Keratinocyte (primary cell): ENCODE data around the gene MACF1. TPM values are rescaled to one million over a fixed set of nuclear protein-coding genes. Genes with fewer than 3 reads are reported as not detected.

ENCODE experiments used
- DNase-seq: peaks from one replicate; pipeline ENCODE4 v3.0.0-alpha.2; 2011; ENCODE audit warnings: low read depth, missing footprints, low spot score
- FAIRE-seq: peaks from 2 replicates; lab custom pipeline; 2011; peaks lifted over from hg19 to GRCh38; lab: Jason Lieb, UNC
- H2AFZ ChIP-seq: 2 replicates; pipeline ENCODE4 v1.6.0; 2012; ENCODE audit warnings: low read length, control low read depth, inconsistent platforms; ENCODE audit not compliant: control insufficient read depth
- H3K27ac ChIP-seq: 2 replicates; pipeline ENCODE4 v1.5.1; 2011; ENCODE audit warnings: low read length; ENCODE audit not compliant: control insufficient read depth, insufficient read depth
- H3K27me3 ChIP-seq: 3 replicates; pipeline ENCODE4 v1.6.0; 2011; ENCODE audit warnings: low read length; ENCODE audit not compliant: control insufficient read depth, insufficient read depth; ENCODE audit errors: extremely low read depth
- H3K36me3 ChIP-seq, 2 experiments: 2 replicates in 1 of 2; 3 replicates in 1 of 2; pipeline ENCODE4 v1.5.1; 2011; ENCODE audit warnings: low read length in 2 of 2, mild to moderate bottlenecking in 1 of 2; ENCODE audit not compliant: control insufficient read depth in 2 of 2, insufficient read depth in 2 of 2; ENCODE audit errors: extremely low read depth in 1 of 2
- H3K4me1 ChIP-seq: 3 replicates; pipeline ENCODE4 v1.5.1; 2011; ENCODE audit warnings: low read length; ENCODE audit not compliant: control insufficient read depth, insufficient read depth; ENCODE audit errors: extremely low read depth
- H3K4me2 ChIP-seq: 3 replicates; pipeline ENCODE4 v1.6.0; 2011; ENCODE audit warnings: low read depth, low read length; ENCODE audit not compliant: control insufficient read depth, insufficient read depth; ENCODE audit errors: extremely low read depth
- H3K4me3 ChIP-seq, 3 experiments: fragments of 200-600 bp in 1 of 3; sonication (generic) in 1 of 3; 2 replicates in 2 of 3; 3 replicates in 1 of 3; pipeline ENCODE4 v1.5.1; 2011 to 2016; ENCODE audit warnings: low read length in 3 of 3, mild to moderate bottlenecking in 3 of 3, control low read depth in 2 of 3, inconsistent platforms in 1 of 3, low read depth in 1 of 3, mixed read lengths in 1 of 3, mixed run types in 1 of 3, moderate library complexity in 1 of 3; ENCODE audit not compliant: control insufficient read depth in 2 of 3, insufficient read depth in 2 of 3; ENCODE audit errors: extremely low read depth in 1 of 3
- H3K79me2 ChIP-seq: 2 replicates; pipeline ENCODE4 v1.6.0; 2012; ENCODE audit warnings: low read length; ENCODE audit not compliant: control insufficient read depth, insufficient read depth
- H3K9ac ChIP-seq: 3 replicates; pipeline ENCODE4 v1.6.0; 2011; ENCODE audit warnings: low read length; ENCODE audit not compliant: control insufficient read depth, insufficient read depth; ENCODE audit errors: extremely low read depth
- H3K9me1 ChIP-seq: 3 replicates; pipeline ENCODE4 v1.6.0; 2011; ENCODE audit warnings: low read length; ENCODE audit not compliant: control insufficient read depth, insufficient read depth; ENCODE audit errors: extremely low read depth
- H3K9me3 ChIP-seq: 2 replicates; pipeline ENCODE4 v1.5.1; 2012; ENCODE audit warnings: low read depth, low read length; ENCODE audit not compliant: control insufficient read depth
- H4K20me1 ChIP-seq: 3 replicates; pipeline ENCODE4 v1.6.0; 2011; ENCODE audit warnings: low read length; ENCODE audit not compliant: control insufficient read depth, insufficient read depth; ENCODE audit errors: extremely low read depth
- CTCF ChIP-seq, 3 experiments: IDR thresholded peaks in 1 of 3; conservative IDR thresholded peaks in 1 of 3; optimal IDR thresholded peaks in 1 of 3; 2 replicates in 2 of 3; 3 replicates in 1 of 3; pipeline versions ENCODE3 to v1.5.1; 2011; ENCODE audit warnings: low read length in 3 of 3, mild to moderate bottlenecking in 3 of 3, moderate library complexity in 2 of 3, control low read depth in 1 of 3, inconsistent platforms in 1 of 3; ENCODE audit not compliant: insufficient read depth in 2 of 3; ENCODE audit errors: extremely low read depth in 1 of 3
- EZH2 ChIP-seq: IDR thresholded peaks from one replicate; pipeline ENCODE4 v1.6.1; 2012; ENCODE audit warnings: inconsistent platforms, mild to moderate bottlenecking, low read length, moderate library complexity
- dilution Hi-C: fragments of 300-500 bp; cut with MboI; formaldehyde crosslinking; loops from one replicate; pipeline ENCODE4 v1.7.0; 2020; ENCODE audit warnings: low sequenced_read_pairs; ENCODE audit not compliant: extremely low pct_ligation_motif_present
- polyA plus RNA-seq, 5 experiments: library from polyadenylated mRNA; depleted of rRNA in 3 of 5; stranded (reverse) in 3 of 5; stranded (forward) in 1 of 5; unstranded in 1 of 5; fragments of >200 nt; gene quantifications; 1 replicate in 1 of 5; 2 replicates in 3 of 5; 3 replicates in 1 of 5; pipeline versions ENCODE4 v1.2.1 to v1.2.3, GENCODE V29; 2011 to 2012; ENCODE audit warnings: missing spikeins in 2 of 5, low read depth in 1 of 5, low replicate concordance in 1 of 5

MACF1 gene
- polyA plus RNA-seq, 1 donor (not counting 4 experiments of a cell fraction or from before 2014, with no cell fraction given): 111 TPM

GRCh38 chr1:39228252-39228651, 23.8 kb downstream of the MACF1 start:
- no peak for TF ChIP-seq CTCF (optimal IDR thresholded peaks at IDR 0.05 in 1 of 3, IDR thresholded peaks at IDR 0.05 in 1 of 3, conservative IDR thresholded peaks at IDR 0.05 in 1 of 3; ENCODE audit: extremely low read depth in 1 of 3, insufficient read depth in 2 of 3, low read length in 3 of 3)
- TF ChIP-seq EZH2: no peak
- H3K27ac ChIP-seq: no peak overlapping the region
- H3K4me3 ChIP-seq: no peak overlapping the region
- dilution Hi-C loops: no loop called here
- H3K9ac ChIP-seq: no peak overlapping the region
- no peak overlapping the region for H3K4me2 ChIP-seq
- H4K20me1 ChIP-seq: peaks cover 21% of the 10 kb centered on the region
- no peak for FAIRE-seq
- H3K9me1 ChIP-seq: peaks cover 3% of the 10 kb centered on the region
- no peak overlapping the region for H2AFZ ChIP-seq
- H3K4me1 ChIP-seq: peaks cover 16% of the 10 kb centered on the region
- H3K36me3 ChIP-seq: peaks cover 3 to 8% of the 10 kb centered on the region in 2 experiments
- no peaks in the 10 kb centered on the region for H3K9me3 ChIP-seq
- no peak for DNase-seq
- H3K79me2 ChIP-seq: peaks cover 80% of the 10 kb centered on the region
- H3K27me3 ChIP-seq: no peaks in the 10 kb centered on the region

- Histone ChIP-seq H3K27me3 (no peaks in the 10 kb centered on the region), H2AFZ (no peak overlapping the region), H4K20me1 (peaks cover 14% of the 10 kb centered on the region), H3K9me1 (peaks cover 3% of the 10 kb centered on the region), H3K9me3 (no peaks in the 10 kb centered on the region), H3K27ac (no peak overlapping the region), H3K79me2 (peaks cover 69% of the 10 kb centered on the region), H3K36me3 (peaks cover 5 to 8% of the 10 kb centered on the region in 2 experiments), H3K4me3 (no peak overlapping the region), H3K9ac (no peak overlapping the region), H3K4me2 (no peak overlapping the region), H3K4me1 (peaks cover 16% of the 10 kb centered on the region)
- dilution Hi-C loops: no loop called here
- TF ChIP-seq CTCF (optimal IDR thresholded peaks at IDR 0.05 in 1 of 3, IDR thresholded peaks at IDR 0.05 in 1 of 3, conservative IDR thresholded peaks at IDR 0.05 in 1 of 3; ENCODE audit: extremely low read depth in 1 of 3, insufficient read depth in 2 of 3, low read length in 3 of 3) (no peak), EZH2 (no peak)
- no peak for FAIRE-seq
- no peak for DNase-seq
These were observed 25.0 kb downstream of the MACF1 start for GRCh38 chr1:39229504-39229903.
